ENCODE results near the gene RNPS1. TPM values are rescaled to one million over a fixed set of nuclear protein-coding genes. Genes with fewer than 3 reads are reported as not detected.

Gene RNPS1
- total and polyA plus RNA-seq, 2 of the 4 experiments (the other 2 are of a cell fraction): 57.5 to 192 TPM

DNA sequence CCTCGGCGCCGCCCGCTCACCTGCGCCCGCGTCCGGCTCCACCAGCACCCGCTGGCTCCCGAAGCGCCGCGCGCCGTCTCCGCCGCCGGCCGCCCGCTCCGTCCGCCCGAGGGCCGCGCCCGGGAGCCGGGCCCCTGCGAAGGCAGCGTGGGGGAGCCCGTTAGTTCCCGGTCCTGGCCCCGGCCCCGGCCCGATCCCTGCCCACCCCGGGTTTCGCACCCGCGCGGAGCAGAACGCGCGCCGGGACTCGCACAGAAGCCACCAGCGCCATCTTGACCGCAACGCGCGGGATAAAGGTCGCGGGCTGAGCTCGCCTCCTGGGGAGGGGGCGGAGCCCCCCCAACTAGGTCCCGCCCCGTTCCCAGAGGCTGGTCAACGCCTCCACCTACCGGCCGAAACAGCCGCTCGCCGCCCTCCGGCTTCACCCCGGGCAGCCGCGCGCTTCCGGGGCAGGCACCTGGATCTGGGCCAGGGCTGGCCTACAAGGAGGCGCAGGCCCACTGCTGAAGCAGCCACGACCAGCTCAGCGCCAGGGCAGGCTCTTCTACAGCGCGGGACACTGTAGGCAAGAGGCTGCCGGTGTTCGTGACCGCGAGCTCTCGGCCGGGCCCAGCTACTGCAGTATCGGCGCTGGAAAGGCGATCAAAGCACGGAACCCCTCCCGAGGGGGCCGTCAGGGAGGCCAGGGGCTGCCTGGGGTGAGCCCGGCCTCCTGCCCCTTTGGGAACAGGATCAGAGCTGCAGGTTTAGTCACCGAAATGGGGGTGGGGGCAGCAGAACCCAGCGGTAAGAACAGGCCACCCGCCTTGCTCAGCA is 16.4 kb downstream of the RNPS1 start, which contains the start of gene ECI1 (continued):
- TF ChIP-seq CTCF (conservative IDR thresholded peaks at IDR 0.05; ENCODE audit: low read depth, low read length) (peak; percentile 74), FOS (IDR thresholded peaks at IDR 0.05; ENCODE audit: low read depth, low read length) (no peak), CHD1 (IDR thresholded peaks at IDR 0.05; ENCODE audit: low read depth, low read length) (no peak)

Measured in IMR-90 (cell line).